ENCODE measurements around the gene OSBPL10.

The OSBPL10 gene

DNA sequence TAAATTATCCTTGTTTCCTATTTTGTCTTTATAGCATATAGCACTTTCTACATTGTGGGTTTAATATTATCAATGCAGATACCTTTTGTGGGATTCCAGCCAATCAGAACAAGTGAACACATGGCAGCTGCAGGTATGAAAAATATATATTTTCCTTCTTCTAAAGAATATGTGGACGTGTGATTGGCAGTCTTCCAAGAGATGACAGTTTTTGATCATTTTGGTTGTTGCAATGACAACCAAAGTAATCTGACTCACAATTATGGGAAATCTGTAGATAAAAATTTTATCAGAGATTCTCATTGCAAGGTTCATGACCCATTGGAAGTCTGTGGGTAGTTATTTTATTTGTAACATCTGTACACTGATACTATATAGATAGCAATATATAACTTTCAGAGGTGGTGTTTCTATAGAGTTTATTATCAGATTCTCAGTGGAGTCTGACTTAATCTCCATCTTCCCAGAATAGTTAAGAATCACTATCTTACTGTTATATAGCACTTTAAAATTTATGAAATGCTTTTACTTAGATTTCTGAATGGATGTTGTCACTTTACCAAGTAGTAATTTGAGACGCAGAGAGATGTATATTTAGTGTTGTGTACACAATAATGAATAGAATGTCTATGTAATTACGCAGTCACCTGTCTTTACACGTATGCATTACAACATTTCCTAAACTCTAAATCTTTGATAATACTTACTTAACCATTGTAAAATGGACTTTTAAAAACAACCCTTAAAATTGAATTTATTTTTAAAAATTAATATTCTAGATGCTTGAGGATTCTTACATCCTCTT lies 365.8 kb downstream of the OSBPL10 start:
- DNase-seq (ENCODE audit: low read depth, low spot score) = no peak

DNA sequence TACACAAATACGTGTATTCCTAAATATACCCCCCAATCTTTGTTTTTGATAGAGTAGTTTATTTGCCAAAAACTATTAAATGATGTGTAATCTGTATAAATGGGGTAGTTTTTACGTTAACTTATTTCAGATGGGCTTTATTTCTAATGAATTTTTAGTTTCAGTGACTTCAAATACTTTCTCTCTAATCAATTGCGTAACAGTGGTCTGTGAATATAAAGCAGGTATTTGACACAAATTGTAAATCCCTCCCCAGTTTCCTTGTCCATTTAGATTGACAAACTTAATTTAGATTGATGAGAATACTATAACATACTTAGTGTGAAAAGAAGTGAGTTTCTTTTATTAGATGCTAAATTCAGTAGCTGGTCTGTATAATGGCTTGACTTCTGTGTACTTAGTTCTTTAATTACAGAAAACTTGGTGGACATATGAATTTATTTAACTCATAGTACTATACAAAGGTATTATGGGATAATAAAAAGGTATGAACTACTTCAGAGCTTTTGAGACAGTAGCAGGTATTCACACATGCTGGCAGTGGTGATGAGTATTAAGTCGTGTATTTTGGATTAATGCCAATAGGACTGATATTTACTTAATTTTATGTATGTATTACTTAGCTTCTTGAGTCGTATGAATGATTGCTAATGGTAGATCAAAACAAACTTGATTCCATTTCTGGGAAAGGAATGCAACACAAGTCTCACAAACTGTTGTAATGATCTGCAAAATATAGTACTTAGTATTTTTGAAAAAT lies 366.7 kb downstream of the OSBPL10 start:
- DNase-seq (ENCODE audit: low read depth, low spot score) = no peak

DNA sequence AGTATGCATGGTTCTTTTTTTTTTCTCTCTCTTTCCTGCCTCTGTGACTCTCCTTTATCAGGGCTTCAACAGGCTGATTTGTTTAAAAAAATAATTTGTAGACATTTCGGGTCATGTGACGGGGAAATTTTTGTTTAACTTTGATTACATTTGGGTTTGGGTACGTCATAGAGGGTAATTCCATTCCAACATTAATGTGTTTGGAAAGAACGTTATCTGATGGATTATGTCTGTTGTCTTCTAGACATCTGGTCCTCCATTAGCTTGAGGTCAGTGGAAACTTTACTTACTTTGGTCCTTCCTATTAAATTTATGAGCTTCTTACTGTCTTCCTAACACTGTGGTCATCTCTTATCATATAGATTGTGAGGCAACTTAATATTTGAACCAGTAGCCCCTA lies 367.4 kb downstream of the OSBPL10 start:
- DNase-seq (ENCODE audit: low read depth, low spot score) = no peak

DNA sequence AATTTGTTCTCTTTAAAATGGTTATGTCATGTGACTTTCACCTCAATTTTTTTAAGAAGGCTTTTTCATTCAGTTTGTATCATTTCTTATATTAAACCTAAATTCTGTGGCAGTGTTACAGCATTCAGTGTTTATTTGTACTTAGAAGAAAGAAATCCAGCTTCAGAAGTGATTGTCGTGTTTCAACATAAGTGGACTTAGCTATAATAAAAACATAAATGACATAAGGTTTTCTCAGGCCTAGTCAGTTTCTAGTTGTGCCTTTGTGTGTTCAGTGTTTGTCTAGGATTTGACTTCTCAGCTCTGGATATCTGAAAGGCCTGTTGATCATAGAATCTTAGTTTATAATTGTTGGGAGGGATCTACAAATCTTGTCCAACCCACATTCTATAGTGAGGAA lies 367.9 kb downstream of the OSBPL10 start:
- no peak for DNase-seq (ENCODE audit: low read depth, low spot score)

Data from activated naive CD8-positive, alpha-beta T cell treated with anti-CD3 and anti-CD28 coated beads, Interleukin-2, amount 50 U/mL, for 16 hours (primary cell).